Ovary (tissue), 9 donors: Measurements from ENCODE around the gene ARPC4. TPM values are rescaled to one million over a fixed set of nuclear protein-coding genes. Genes with fewer than 3 reads are reported as not detected.

Experiments
- DNase-seq, 5 donors: peaks; one replicate each; pipeline ENCODE4 v3.0.0-alpha.2; 2019 to 2020
- H3K27ac ChIP-seq, 2 donors: fragments of 200-600 bp; one replicate each; pipeline versions ENCODE4 v1.5.1 to v1.8.0; 2019 to 2022
- H3K27me3 ChIP-seq: fragments of 200-600 bp; one replicate; pipeline ENCODE4 v1.8.0; 2022
- H3K36me3 ChIP-seq: fragments of 200-600 bp; sonication (generic); one replicate; pipeline ENCODE4 v1.5.1; 2019
- H3K4me1 ChIP-seq: one replicate; pipeline ENCODE4 v1.8.1; 2013; ENCODE audit warnings: mild to moderate bottlenecking, moderate library complexity; ENCODE audit not compliant: insufficient read depth
- H3K4me3 ChIP-seq: fragments of 200-600 bp; sonication (generic); one replicate; pipeline ENCODE4 v1.5.1; 2017
- H3K9me3 ChIP-seq, 2 donors: fragments of 200-600 bp in 1 of 2; sonication (generic) in 1 of 2; one replicate each; pipeline versions ENCODE4 v1.5.1 to v1.8.1; 2013 to 2019; ENCODE audit warnings: mild to moderate bottlenecking in 1 of 2, moderate library complexity in 1 of 2
- EP300 ChIP-seq: sonication (generic); formaldehyde crosslinking; IDR thresholded peaks from one replicate; pipeline ENCODE4 v1.6.1; 2017; ENCODE audit warnings: antibody characterized with exemption
- POLR2A ChIP-seq: fragments of 450-650 bp; IDR thresholded peaks from one replicate; pipeline ENCODE4 v1.6.1; 2017; ENCODE audit warnings: antibody characterized with exemption, mild to moderate bottlenecking, moderate library complexity
- WGBS, 3 donors: extraction: QIAGEN DNeasy Blood & Tissue Kit in 1 of 3; methylation state at CpG; one replicate each; pipeline versions ENCODE4 v1.1.5 to v1.1.7; 2013 to 2017; 5-methylcytosine and 5-hydroxymethylcytosine counted together
- intact Hi-C, 4 donors: fragments of 100-400 bp; cut with DNase I; formaldehyde crosslinking; loops; one replicate each; pipeline versions ENCODE4 v1.11.0 to v1.15.1; 2022 to 2023
- polyA plus RNA-seq, 2 donors: library from polyadenylated mRNA; stranded (reverse); fragments of 200-250 nt in 1 of 2; fragments of 350-450 nt in 1 of 2; fragmentation: Illumina TruSeq in 1 of 2; extraction: RNeasy Lipid Tissue Mini Kit (QIAGEN cat#74804) in 1 of 2; gene quantifications; one replicate each; pipeline ENCODE4 v1.2.3, GENCODE V29; 2013 to 2014
- total RNA-seq, 7 donors: library from RNA; depleted of rRNA in 2 of 7; stranded (reverse); fragments of >200 nt in 2 of 7; fragmentation: NEBNext Ultra II Directional in 3 of 7; extraction: Animal tissue kit (Norgen Biotek cat#: 25700) in 3 of 7; gene quantifications; one replicate each; pipeline versions ENCODE4 v1.1.0 to v1.2.4, GENCODE V29; 2016 to 2023
- TF ChIP-seq, protein P1 (sequence below), 3 donors: fragments of 450-650 bp in 2 of 3; fragments of 200-600 bp in 1 of 3; IDR thresholded peaks; one replicate each; pipeline versions ENCODE4 v1.5.1 to v1.8.0; 2016 to 2022; ENCODE audit warnings: antibody characterized with exemption in 3 of 3, mild to moderate bottlenecking in 1 of 3
- donor health status: DM: no; HTN: no; CAD: no; lungs with moderate emphysema.
- donor health status: DM: no; HTN: no; CAD: no.
- donor health status: Bipolar disorder and iron deficiency.
- donor health status: DM: yes; HTN: yes; CAD: no.
- donor health status: DM: no; HTN: no; CAD: no.
- donor health status: DM: yes; HTN: yes; CAD: no.

ARPC4 gene
- total and polyA plus RNA-seq, 9 donors, result 58.3 to 189 (median 85.1) TPM

DNA sequence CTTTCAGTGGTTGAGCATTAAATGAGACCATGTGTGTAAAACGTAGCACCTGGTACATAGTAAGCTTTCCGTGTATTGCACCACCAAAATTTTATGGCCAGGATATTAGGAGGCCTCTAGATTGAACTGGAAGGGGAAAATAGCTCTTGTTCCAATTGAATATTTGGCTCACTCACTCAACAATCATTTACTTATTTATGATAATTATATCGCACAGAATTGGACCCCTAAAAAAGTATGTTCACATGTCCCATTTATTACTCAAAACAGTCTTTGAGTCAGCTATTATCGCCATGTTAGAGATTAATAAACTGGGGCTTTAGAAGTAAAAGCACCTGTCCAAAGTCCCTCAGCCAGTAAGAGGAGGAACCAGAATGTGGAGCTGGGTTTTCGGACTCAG lies 12.1 kb downstream of the ARPC4 start:
- Histone ChIP-seq H3K36me3 (no peaks in the 10 kb centered on the region), H3K4me1 (peaks cover 2% of the 10 kb centered on the region), H3K4me3 (no peak overlapping the region), H3K27me3 (no peaks in the 10 kb centered on the region), H3K27ac (no peak overlapping the region), H3K9me3 (no peaks in the 10 kb centered on the region)
- DNase-seq, result no peak
- intact Hi-C loops, result no loop called here
- TF ChIP-seq, protein P1, sequence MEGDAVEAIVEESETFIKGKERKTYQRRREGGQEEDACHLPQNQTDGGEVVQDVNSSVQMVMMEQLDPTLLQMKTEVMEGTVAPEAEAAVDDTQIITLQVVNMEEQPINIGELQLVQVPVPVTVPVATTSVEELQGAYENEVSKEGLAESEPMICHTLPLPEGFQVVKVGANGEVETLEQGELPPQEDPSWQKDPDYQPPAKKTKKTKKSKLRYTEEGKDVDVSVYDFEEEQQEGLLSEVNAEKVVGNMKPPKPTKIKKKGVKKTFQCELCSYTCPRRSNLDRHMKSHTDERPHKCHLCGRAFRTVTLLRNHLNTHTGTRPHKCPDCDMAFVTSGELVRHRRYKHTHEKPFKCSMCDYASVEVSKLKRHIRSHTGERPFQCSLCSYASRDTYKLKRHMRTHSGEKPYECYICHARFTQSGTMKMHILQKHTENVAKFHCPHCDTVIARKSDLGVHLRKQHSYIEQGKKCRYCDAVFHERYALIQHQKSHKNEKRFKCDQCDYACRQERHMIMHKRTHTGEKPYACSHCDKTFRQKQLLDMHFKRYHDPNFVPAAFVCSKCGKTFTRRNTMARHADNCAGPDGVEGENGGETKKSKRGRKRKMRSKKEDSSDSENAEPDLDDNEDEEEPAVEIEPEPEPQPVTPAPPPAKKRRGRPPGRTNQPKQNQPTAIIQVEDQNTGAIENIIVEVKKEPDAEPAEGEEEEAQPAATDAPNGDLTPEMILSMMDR (IDR thresholded peaks at IDR 0.05), result no peak
- WGBS, 3 donors, result 79 to 85% (median 82%) methylated on average over 5 of the region's 5 CpGs

DNA sequence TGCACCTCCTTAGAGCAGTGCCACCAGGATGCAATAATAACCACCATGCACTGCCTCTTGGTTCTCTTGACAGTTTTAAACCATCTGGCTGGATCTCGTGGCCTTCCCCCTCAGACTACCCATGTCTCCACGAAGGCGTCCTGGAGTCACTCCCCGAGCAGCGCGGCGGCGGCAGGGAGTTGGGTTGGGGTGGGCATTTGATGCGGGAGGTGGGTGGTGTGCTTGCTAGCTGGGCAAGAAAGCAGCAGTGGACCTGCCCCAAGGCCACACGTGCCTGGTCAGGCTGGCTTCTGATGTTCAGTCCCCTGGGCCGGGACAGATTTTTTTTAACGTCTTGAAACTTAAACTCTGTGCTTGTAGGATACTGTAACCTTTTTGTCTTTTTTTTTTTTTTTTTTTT lies 13.3 kb downstream of the ARPC4 start:
- H3K36me3 ChIP-seq, result no peaks in the 10 kb centered on the region
- no peak overlapping the region for H3K4me3 ChIP-seq
- intact Hi-C loops, result no loop called here
- H3K27ac ChIP-seq, result no peak overlapping the region
- no peaks in the 10 kb centered on the region for H3K9me3 ChIP-seq
- peaks cover 7% of the 10 kb centered on the region for H3K4me1 ChIP-seq
- H3K27me3 ChIP-seq, result no peaks in the 10 kb centered on the region
- 79 to 90% (median 84%) methylated on average over 12 of the region's 12 CpGs for WGBS, 3 donors
- no peak for DNase-seq
- TF ChIP-seq POLR2A, result no peak
- TF ChIP-seq, protein P1 (IDR thresholded peaks at IDR 0.05), result no peak
- TF ChIP-seq EP300, result no peak

DNA sequence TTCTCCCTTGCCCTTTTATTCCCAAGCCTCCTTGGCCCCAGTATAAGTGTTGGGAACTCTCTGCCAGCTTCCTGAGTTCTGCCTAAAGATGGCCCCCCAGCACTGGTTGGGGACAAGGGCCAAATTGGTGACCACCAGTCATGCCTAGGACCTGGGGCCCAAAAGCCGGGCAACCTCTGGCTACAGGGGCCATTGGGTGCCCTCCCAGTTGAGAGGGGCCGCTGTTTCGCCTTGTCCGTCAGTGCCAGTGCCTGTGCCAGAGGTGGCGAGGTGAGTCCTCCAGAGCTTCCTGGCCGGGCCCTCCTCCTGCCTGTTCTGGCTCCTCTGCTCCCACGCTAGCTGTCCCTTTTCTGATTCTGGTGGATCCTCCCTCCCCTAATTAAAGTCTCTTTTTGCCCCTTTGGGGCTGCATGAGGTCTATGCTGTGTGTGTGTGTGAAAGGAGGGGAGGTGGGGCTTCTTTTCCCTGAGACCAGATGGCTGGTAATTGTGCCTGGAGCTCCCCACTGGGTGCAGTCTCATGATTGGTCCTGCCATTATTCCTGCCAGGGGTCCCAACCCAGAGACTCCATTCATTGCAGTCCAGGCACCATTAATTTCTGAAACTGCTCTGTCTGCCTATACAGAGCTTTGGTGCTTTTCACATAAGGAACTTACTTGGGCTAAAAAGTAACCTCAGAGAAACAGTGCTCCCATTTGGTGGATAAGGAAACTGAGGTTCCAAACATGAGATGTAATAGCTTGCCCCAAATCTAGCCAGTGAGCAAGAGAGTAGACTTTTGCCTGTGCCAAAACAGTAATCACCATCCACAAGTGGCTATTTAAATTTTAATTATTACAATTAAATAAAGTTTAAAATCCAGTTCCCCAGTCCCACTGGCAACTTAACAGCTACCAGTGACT lies 14.1 kb downstream of the ARPC4 start:
- Histone ChIP-seq H3K36me3 (no peaks in the 10 kb centered on the region), H3K4me1 (peaks cover 8% of the 10 kb centered on the region), H3K27me3 (no peaks in the 10 kb centered on the region), H3K4me3 (no peak overlapping the region), H3K9me3 (no peaks in the 10 kb centered on the region), H3K27ac (no peak overlapping the region)
- TF ChIP-seq POLR2A, result no peak
- TF ChIP-seq, protein P1 (IDR thresholded peaks at IDR 0.05), result no peak
- TF ChIP-seq EP300, result no peak
- DNase-seq, result no peak
- WGBS, 3 donors, result 83 to 88% (median 87%) methylated on average over 7 of the region's 7 CpGs
- intact Hi-C loops, result no loop called here

DNA sequence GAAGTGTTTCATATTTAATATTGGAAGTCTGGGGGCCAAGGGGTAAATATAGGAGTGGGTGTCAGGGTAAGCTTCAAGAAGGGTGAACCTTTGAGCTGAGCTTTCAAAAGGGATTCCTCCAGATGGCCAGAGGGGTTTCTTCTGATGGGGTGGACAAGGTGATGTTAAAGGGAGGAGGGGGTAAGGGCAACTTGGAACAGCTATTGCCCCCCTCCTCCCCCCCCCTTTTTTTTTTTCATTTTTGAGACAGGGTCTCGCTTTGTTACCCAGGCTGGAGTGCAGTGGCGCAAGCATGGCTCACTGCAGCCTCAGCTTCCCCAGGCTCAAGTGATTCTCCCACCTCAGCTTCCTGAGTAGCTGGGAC lies 15.1 kb downstream of the ARPC4 start:
- DNase-seq, result no peak
- intact Hi-C loops, result no loop called here
- Histone ChIP-seq H3K9me3 (no peaks in the 10 kb centered on the region), H3K27ac (no peak overlapping the region), H3K27me3 (no peaks in the 10 kb centered on the region), H3K4me1 (peaks cover 8% of the 10 kb centered on the region), H3K36me3 (no peaks in the 10 kb centered on the region), H3K4me3 (no peak overlapping the region)
- TF ChIP-seq, protein P1 (IDR thresholded peaks at IDR 0.05), result no peak
- no peak for TF ChIP-seq EP300
- TF ChIP-seq POLR2A, result no peak
- WGBS, 3 donors, result 92 to 100% (median 96%) methylated on average over 2 of the region's 2 CpGs
